H1 (cell line): ENCODE measurements around the gene CDH12. TPM values are rescaled to one million over a fixed set of nuclear protein-coding genes. Genes with fewer than 3 reads are reported as not detected.

Experiments used
- CTCF ChIA-PET: fragments of 300-600 bp; sonication (Branson Sonifier 250); formaldehyde crosslinking; loops from one replicate; lab custom pipeline; 2021; ENCODE audit not compliant: partially characterized antibody; lab: Charles Lee
- POLR2A ChIA-PET: fragments of 300-600 bp; sonication (Branson Sonifier 250); formaldehyde crosslinking; loops from one replicate; lab custom pipeline; 2021; ENCODE audit warnings: inconsistent platforms; ENCODE audit not compliant: partially characterized antibody; lab: Charles Lee
- DNase-seq, 2 experiments: peaks; one replicate each; pipeline versions ENCODE4 v3.0.0 to v3.0.0-alpha.2; 2010 to 2022; ENCODE audit warnings: low spot score in 2 of 2, low read depth in 1 of 2, mixed read lengths in 1 of 2
- FAIRE-seq: peaks from 2 replicates; lab custom pipeline; 2011; peaks lifted over from hg19 to GRCh38; lab: Jason Lieb, UNC
- H2AFZ ChIP-seq: 2 replicates; pipeline ENCODE4 v1.8.1; 2012; ENCODE audit warnings: low read length, inconsistent platforms
- H2AK5ac ChIP-seq: 2 replicates; pipeline ENCODE4 v1.6.1; 2013; ENCODE audit warnings: low read depth, low read length
- H2BK120ac ChIP-seq: replicated peaks from 2 replicates; pipeline ENCODE3; 2013; ENCODE audit warnings: low read depth, low read length, inconsistent platforms
- H2BK12ac ChIP-seq: 2 replicates; pipeline ENCODE4 v1.6.1; 2013; ENCODE audit warnings: low read depth, low read length
- H2BK15ac ChIP-seq: 2 replicates; pipeline ENCODE4 v1.6.1; 2013; ENCODE audit warnings: low read length
- H2BK20ac ChIP-seq: 2 replicates; pipeline ENCODE4 v1.6.1; 2013; ENCODE audit warnings: low read length
- H2BK5ac ChIP-seq: 2 replicates; pipeline ENCODE4 v1.6.1; 2013; ENCODE audit warnings: low read depth, low read length
- H3K14ac ChIP-seq: 2 replicates; pipeline ENCODE4 v1.6.1; 2013; ENCODE audit warnings: inconsistent platforms; ENCODE audit not compliant: insufficient read length
- H3K18ac ChIP-seq: 2 replicates; pipeline ENCODE4 v1.6.1; 2013; ENCODE audit warnings: low read length; ENCODE audit errors: extremely low read depth
- H3K23ac ChIP-seq: 2 replicates; pipeline ENCODE4 v1.6.1; 2013; ENCODE audit warnings: inconsistent platforms; ENCODE audit not compliant: insufficient read length
- H3K23me2 ChIP-seq: 2 replicates; pipeline ENCODE4 v1.6.1; 2013; ENCODE audit warnings: low read depth, low read length
- H3K27ac ChIP-seq: 2 replicates; pipeline ENCODE4 v1.6.1; 2011; ENCODE audit warnings: low read depth, low read length, inconsistent platforms
- H3K27me3 ChIP-seq, 4 experiments: replicated peaks in 1 of 4; 1 replicate in 1 of 4; 2 replicates in 3 of 4; pipeline versions ENCODE4 v1.6.1 to v1.8.1; 2011 to 2013; ENCODE audit warnings: low read length in 3 of 4, mild to moderate bottlenecking in 3 of 4, inconsistent platforms in 2 of 4, mixed read lengths in 2 of 4, moderate library complexity in 1 of 4; ENCODE audit not compliant: control insufficient read depth in 3 of 4, insufficient read depth in 3 of 4; ENCODE audit errors: extremely low read depth in 1 of 4
- H3K36me3 ChIP-seq, 4 experiments: 2 replicates each; pipeline versions ENCODE4 v1.6.1 to v1.8.1; 2011 to 2013; ENCODE audit warnings: mild to moderate bottlenecking in 4 of 4, low read length in 3 of 4, moderate library complexity in 2 of 4, control low read depth in 1 of 4, inconsistent platforms in 1 of 4; ENCODE audit not compliant: insufficient read depth in 4 of 4, control insufficient read depth in 2 of 4
- H3K4ac ChIP-seq: replicated peaks from 2 replicates; pipeline ENCODE3; 2013; ENCODE audit warnings: low read length, low read depth, mixed read lengths, inconsistent platforms; ENCODE audit not compliant: insufficient read length
- H3K4me1 ChIP-seq, 4 experiments: replicated peaks in 1 of 4; 1 replicate in 1 of 4; 2 replicates in 3 of 4; pipeline versions ENCODE4 v1.6.1 to v1.8.1; 2011 to 2013; ENCODE audit warnings: low read length in 3 of 4, inconsistent platforms in 2 of 4, mixed read lengths in 1 of 4; ENCODE audit not compliant: insufficient read depth in 4 of 4, control insufficient read depth in 3 of 4
- H3K4me2 ChIP-seq, 2 experiments: 2 replicates each; pipeline versions ENCODE4 v1.6.1 to v1.8.1; 2011 to 2013; ENCODE audit warnings: low read depth in 2 of 2, low read length in 2 of 2, control low read depth in 1 of 2, inconsistent platforms in 1 of 2, mild to moderate bottlenecking in 1 of 2; ENCODE audit not compliant: insufficient read depth in 1 of 2
- H3K4me3 ChIP-seq, 4 experiments: fragments of 200-600, 300-600 bp in 1 of 4; sonication (generic), shearing (Covaris generic), sonication (Bioruptor Twin) in 1 of 4; 2 replicates each; pipeline versions ENCODE4 v1.5.1 to v1.8.1; 2011 to 2016; ENCODE audit warnings: low read length in 4 of 4, low read depth in 3 of 4, control low read depth in 2 of 4, inconsistent platforms in 2 of 4, mild to moderate bottlenecking in 2 of 4, mixed read lengths in 1 of 4, moderate library complexity in 1 of 4; ENCODE audit not compliant: insufficient read depth in 2 of 4; ENCODE audit errors: extremely low read depth in 1 of 4
- H3K56ac ChIP-seq: replicated peaks from 2 replicates; pipeline ENCODE3; 2013; ENCODE audit warnings: low read depth, mild to moderate bottlenecking, mixed read lengths, low read length, inconsistent platforms; ENCODE audit not compliant: insufficient read length
- H3K79me1 ChIP-seq: 2 replicates; pipeline ENCODE4 v1.6.1; 2013; ENCODE audit warnings: low read depth, low read length, control low read depth
- H3K79me2 ChIP-seq, 2 experiments: 2 replicates each; pipeline versions ENCODE4 v1.6.1 to v1.8.1; 2012 to 2013; ENCODE audit warnings: low read length in 2 of 2, mild to moderate bottlenecking in 2 of 2, inconsistent platforms in 1 of 2; ENCODE audit not compliant: insufficient read depth in 2 of 2, control insufficient read depth in 1 of 2
- H3K9ac ChIP-seq, 4 experiments: replicated peaks in 1 of 4; 1 replicate in 1 of 4; 2 replicates in 3 of 4; pipeline versions ENCODE4 v1.6.1 to v1.8.1; 2011 to 2013; ENCODE audit warnings: low read depth in 3 of 4, low read length in 3 of 4, control low read depth in 2 of 4, mild to moderate bottlenecking in 2 of 4, moderate library complexity in 2 of 4, inconsistent platforms in 1 of 4; ENCODE audit errors: extremely low read depth in 1 of 4
- H3K9me3 ChIP-seq, 2 experiments: 2 replicates each; pipeline versions ENCODE4 v1.6.1 to v1.8.1; 2012 to 2013; ENCODE audit warnings: mild to moderate bottlenecking in 2 of 2, moderate library complexity in 2 of 2, control low read depth in 1 of 2, inconsistent platforms in 1 of 2, low read depth in 1 of 2, low read length in 1 of 2, mixed read lengths in 1 of 2; ENCODE audit not compliant: insufficient read depth in 2 of 2
- H4K20me1 ChIP-seq, 2 experiments: replicated peaks in 1 of 2; 2 replicates each; pipeline versions ENCODE3 to v1.8.1; 2011 to 2013; ENCODE audit warnings: inconsistent platforms in 2 of 2, low read length in 2 of 2, mild to moderate bottlenecking in 1 of 2; ENCODE audit not compliant: insufficient read depth in 2 of 2, control insufficient read depth in 1 of 2
- H4K5ac ChIP-seq: 2 replicates; pipeline ENCODE4 v1.6.1; 2013; ENCODE audit warnings: low read length, low read depth, mixed read lengths, inconsistent platforms; ENCODE audit not compliant: insufficient read length
- H4K8ac ChIP-seq: 2 replicates; pipeline ENCODE4 v1.8.0; 2013; ENCODE audit warnings: mild to moderate bottlenecking, moderate library complexity, low read length, inconsistent platforms; ENCODE audit not compliant: insufficient read depth; ENCODE audit errors: extremely low read depth
- H4K91ac ChIP-seq: replicated peaks from 2 replicates; pipeline ENCODE3; 2013; ENCODE audit warnings: low read length, mixed read lengths, inconsistent platforms; ENCODE audit not compliant: insufficient read length
- ASH2L ChIP-seq: fragments of 200-600, 300-600 bp; sonication (generic); IDR thresholded peaks from one replicate; pipeline ENCODE4 v1.7.1; 2017; ENCODE audit warnings: low read length
- POLR2AphosphoS5 ChIP-seq: IDR thresholded peaks from 2 replicates; pipeline ENCODE4 v1.6.1; 2011; ENCODE audit warnings: low read depth, low read length
- POU5F1 ChIP-seq: IDR thresholded peaks from 2 replicates; pipeline ENCODE4 v1.6.1; 2011; ENCODE audit warnings: low read depth, mild to moderate bottlenecking, low read length, moderate library complexity
- RAD21 ChIP-seq, 2 experiments: IDR thresholded peaks in 1 of 2; conservative IDR thresholded peaks in 1 of 2; 2 replicates each; pipeline ENCODE4 v1.6.1; 2011; ENCODE audit warnings: low read depth in 2 of 2, low read length in 2 of 2, improper control_type of control experiment in 1 of 2, inconsistent platforms in 1 of 2, mild to moderate bottlenecking in 1 of 2, moderate library complexity in 1 of 2
- RBBP5 ChIP-seq: IDR thresholded peaks from 2 replicates; pipeline ENCODE4 v1.7.1; 2012; ENCODE audit warnings: low read depth, mild to moderate bottlenecking, inconsistent platforms, low read length, moderate library complexity, borderline replicate concordance
- SIRT6 ChIP-seq: IDR thresholded peaks from one replicate; pipeline ENCODE4 v1.7.1; 2012; ENCODE audit warnings: low read length, inconsistent platforms
- TBP ChIP-seq: IDR thresholded peaks from 2 replicates; pipeline ENCODE4 v1.6.1; 2011; ENCODE audit warnings: low read depth, low read length, improper control_type of control experiment
- WGBS, 2 experiments: shearing (Covaris generic) in 1 of 2; methylation state at CpG; one replicate each; pipeline versions ENCODE4 v1.1.6 to v1.1.7; 2013 to 2015; ENCODE audit warnings: low lambda C conversion rate in 2 of 2, mixed read lengths in 2 of 2, inconsistent platforms in 1 of 2, low coverage in 1 of 2, missing lambda C conversion rate in 1 of 2; ENCODE audit not compliant: insufficient replicate concordance in 2 of 2, insufficient coverage in 1 of 2, insufficient read length in 1 of 2; ENCODE audit errors: extremely low coverage in 1 of 2, missing lambda C conversion rate in 1 of 2; 5-methylcytosine and 5-hydroxymethylcytosine counted together
- polyA plus RNA-seq, 7 experiments: library from polyadenylated mRNA; depleted of rRNA in 3 of 7; stranded (reverse) in 5 of 7; unstranded in 2 of 7; fragments of >200 nt in 5 of 7; fragments of 200-250 nt in 2 of 7; gene quantifications; 1 replicate in 5 of 7; 2 replicates in 1 of 7; 4 replicates in 1 of 7; pipeline versions ENCODE4 v1.2.1 to v1.2.3, GENCODE V29; 2011 to 2013; ENCODE audit warnings: missing spikeins in 2 of 7, mixed read lengths in 2 of 7
- total RNA-seq: library from RNA; stranded (reverse); fragmentation: NEBNext Ultra II Directional; extraction: Animal tissue kit (Norgen Biotek cat#: 25700); gene quantifications from 2 replicates; pipeline ENCODE4 v1.2.1, GENCODE V29; 2021

CDH12 gene
- total and polyA plus RNA-seq, 2 of the 8 experiments (the other 6 are each of a cell fraction or from before 2014, with no cell fraction given) = 0.03 TPM; not detected in 1

DNA sequence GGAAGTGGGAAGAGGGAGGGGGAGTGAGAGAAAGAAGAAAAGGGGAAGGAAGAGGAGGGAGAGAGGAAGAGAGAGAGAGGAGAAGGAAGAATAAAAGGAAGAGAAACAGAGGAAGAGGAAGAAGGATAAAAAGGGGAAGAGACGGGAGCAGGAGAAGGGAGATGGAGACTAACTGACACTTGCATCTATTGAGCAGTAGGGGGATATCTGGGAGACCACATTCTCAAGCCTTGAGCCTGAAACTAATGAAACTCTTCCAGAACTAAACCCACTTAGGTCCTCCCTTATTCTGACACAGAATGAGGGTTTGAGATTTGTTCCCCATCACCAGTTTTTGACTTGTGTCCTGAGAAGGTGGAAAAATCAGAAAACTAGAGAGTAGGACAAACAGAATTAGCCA lies 533.3 kb downstream of the CDH12 start:
- Histone ChIP-seq H3K79me2 (no peaks in the 10 kb centered on the region), H3K9ac (no peak overlapping the region), H3K27me3 (no peaks in the 10 kb centered on the region), H3K4me1 (no peaks in the 10 kb centered on the region), H2AK5ac (no peak overlapping the region), H2BK5ac (no peak overlapping the region), H2BK20ac (no peak overlapping the region), H4K8ac (no peak overlapping the region), H2BK15ac (no peak overlapping the region), H3K4me3 (no peak overlapping the region), H3K79me1 (no peaks in the 10 kb centered on the region), H3K56ac (no peak overlapping the region), H3K14ac (no peak overlapping the region), H4K91ac (no peak overlapping the region), H4K5ac (no peak overlapping the region), H2AFZ (peak overlapping the region; percentile 82; the same call in 1 of the 2 replicates), H3K18ac (no peak overlapping the region), H3K23me2 (no peaks in the 10 kb centered on the region), H3K4me2 (no peak overlapping the region), H4K20me1 (no peaks in the 10 kb centered on the region), H3K36me3 (no peaks in the 10 kb centered on the region), H3K4ac (no peak overlapping the region), H3K23ac (no peak overlapping the region), H3K27ac (no peak overlapping the region), H2BK120ac (no peak overlapping the region), H3K9me3 (no peaks in the 10 kb centered on the region), H2BK12ac (no peak overlapping the region)
- CTCF ChIA-PET = interaction anchor here (1.3 kb wide), 1 partner anchor 17 kb away, joined by 3 read pairs; no protein-coding TSS in a partner anchor
- FAIRE-seq (peak; percentile 62), DNase-seq (no peak)
- POLR2A ChIA-PET = no interaction called here
- WGBS, 2 experiments = 73% methylated on average over 1 of the region's 1 CpG; no CpG with 5 or more reads in 1 of the 2 experiments
- TF ChIP-seq POLR2AphosphoS5 = no peak
- TF ChIP-seq RAD21 (IDR thresholded peaks at IDR 0.05 in 1 of 2, conservative IDR thresholded peaks at IDR 0.05 in 1 of 2; ENCODE audit: low read depth in 2 of 2, low read length in 2 of 2) = peak; percentile 32 to 47; a peak in 3 of 4 replicates
- no peak for TF ChIP-seq SIRT6
- TF ChIP-seq RBBP5 = no peak
- TF ChIP-seq ASH2L = no peak
- TF ChIP-seq TBP = no peak
- TF ChIP-seq POU5F1 = no peak
